CD4-positive, alpha-beta T cell treated with Interleukin-6 for 4 hours (primary cell): ENCODE data around the gene ZNF555.
"Not testable (repeated sequence)": the region's sequence is repeated elsewhere in the genome, so short reads cannot be mapped to it uniquely, and the experiment has no call there.

Experiments used
- DNase-seq: peaks from one replicate; pipeline ENCODE4 v3.0.0-alpha.2; 2020; ENCODE audit warnings: mixed read lengths

ZNF555 gene

DNA sequence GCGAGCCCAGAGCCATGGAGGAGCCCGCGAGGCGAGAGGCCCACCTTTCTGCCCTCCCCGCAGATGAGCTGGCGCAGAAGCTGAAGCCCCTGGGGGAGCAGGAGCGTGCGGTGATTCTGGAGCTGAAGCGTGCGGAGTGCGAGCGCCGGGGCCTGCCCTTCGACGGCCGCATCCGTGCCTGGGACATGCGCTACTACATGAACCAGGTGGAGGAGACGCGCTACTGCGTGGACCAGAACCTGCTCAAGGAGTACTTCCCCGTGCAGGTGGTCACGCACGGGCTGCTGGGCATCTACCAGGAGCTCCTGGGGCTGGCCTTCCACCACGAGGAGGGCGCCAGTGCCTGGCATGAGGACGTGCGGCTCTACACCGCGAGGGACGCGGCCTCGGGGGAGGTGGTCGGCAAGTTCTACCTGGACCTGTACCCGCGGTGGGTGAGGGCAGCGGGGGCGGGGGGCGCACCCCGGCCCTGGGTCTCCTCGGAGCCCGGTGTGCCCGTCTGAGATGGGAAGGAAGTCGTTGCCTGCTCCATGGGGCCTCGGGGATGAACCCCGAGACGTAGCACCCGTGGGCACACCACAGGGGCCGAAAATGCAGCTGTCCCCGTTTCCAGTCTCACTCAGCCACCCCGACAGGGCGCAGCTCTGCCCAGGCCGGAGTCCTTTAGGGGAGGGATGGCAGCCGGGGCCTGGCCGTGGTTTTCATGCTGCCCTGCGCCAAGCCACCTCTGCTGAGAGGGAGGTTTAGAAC, 33.7 kb upstream of the ZNF555 start:
- no peak for DNase-seq

DNA sequence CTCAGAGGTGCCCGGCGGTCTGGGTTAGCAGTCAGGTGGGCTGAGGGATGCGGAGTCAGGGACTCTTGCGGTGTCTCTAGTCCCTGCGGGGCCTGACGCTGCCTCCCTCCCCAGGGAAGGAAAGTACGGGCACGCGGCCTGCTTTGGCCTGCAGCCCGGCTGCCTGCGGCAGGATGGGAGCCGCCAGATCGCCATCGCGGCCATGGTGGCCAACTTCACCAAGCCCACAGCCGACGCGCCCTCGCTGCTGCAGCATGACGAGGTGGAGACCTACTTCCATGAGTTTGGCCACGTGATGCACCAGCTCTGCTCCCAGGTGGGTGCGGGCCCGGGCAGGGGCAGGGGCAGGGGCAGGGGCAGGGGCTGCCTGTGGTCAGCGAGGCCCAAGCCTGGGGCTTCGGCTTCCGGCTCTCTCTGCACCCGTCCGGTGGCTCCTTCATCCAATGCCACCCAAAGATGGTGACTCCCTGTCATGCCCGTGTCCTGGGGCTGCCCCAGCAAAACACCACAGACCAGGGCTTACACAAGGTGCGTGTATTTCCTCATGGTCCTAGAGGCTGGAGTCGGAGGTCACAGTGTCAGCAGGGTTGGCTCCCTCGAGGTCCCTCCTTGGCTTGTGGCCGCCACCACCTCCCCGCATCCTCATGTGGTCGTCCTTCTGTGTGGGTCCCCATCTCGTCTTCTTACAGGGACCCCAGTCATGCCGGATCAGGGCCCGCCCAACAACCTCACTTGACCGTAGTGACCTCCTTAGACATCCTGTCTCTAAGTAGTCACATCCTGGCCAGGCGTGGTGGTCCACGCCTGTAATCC, 32.9 kb upstream of the ZNF555 start:
- DNase-seq = no peak

DNA sequence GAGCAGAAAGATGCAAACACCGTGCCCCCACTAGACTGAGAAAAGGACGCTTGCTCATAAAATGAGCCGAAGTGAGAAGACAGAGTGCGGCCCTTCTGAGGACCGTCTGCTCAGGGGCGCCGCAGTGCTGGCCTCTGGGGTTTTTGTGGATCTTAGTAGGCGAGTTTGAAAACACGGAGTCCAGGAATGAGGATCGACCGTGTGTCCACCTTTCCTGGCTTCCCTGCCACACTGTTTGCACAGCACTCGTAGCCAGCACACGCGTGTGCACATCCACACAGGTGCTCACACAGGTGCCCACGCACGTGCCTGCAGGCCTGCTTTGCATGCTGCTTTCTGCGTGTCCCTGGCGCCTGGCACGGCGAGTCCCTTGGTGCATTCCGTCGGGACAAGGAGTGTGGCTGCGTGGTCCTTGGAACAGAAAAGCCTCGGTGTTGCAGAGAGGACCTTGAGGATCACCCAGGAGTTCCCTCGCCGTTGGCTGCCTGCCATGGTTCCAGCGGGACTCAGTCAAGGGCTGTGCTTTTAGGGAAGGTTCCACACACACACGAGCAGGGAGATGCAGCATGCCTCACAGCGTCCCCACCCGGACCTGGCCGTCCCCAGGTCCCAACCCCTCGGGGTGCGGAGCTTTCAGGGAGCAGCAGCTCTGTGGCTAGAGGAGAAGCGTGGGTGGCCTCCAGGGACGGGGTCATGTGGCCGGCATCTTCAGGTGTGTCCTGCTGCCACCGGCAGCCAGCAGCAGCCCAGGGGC, 31.7 kb upstream of the ZNF555 start:
- no peak for DNase-seq

DNA sequence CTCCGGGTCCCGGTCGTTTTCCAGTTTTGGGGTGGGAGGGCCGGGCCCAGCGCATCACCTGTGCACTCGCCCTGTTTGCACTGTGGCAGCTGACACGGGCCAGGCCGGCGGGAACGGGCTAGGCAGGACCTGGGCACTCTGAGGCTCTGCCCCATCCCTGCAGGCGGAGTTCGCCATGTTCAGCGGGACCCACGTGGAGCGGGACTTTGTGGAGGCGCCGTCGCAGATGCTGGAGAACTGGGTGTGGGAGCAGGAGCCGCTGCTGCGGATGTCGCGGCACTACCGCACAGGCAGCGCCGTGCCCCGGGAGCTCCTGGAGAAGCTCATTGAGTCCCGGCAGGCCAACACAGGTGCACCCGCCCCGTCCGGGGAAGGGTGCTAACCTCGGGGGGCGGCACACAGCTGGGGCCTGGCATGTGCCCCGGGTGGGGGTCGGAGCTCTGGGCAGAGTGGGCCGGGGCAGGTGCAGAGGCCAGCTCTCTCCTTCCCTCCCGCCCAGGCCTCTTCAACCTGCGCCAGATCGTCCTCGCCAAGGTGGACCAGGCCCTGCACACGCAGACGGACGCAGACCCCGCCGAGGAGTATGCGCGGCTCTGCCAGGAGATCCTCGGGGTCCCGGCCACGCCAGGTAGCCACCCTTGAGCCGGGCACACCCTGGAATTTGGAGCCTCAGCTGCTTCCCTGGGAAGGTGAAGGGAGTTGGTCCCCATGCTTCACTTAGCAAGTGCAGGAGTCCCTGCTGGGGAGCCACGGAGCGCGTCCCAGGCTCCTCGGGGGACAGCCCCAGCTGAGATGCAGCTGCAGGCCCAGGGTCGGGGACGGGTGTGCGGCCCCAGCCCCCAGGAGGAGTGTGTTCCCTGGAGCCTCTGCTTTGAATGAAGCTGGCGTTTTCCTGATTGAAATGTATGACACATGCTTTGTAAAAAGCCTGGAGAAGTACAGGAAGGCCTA, 30.9 kb upstream of the ZNF555 start:
- DNase-seq = no peak

DNA sequence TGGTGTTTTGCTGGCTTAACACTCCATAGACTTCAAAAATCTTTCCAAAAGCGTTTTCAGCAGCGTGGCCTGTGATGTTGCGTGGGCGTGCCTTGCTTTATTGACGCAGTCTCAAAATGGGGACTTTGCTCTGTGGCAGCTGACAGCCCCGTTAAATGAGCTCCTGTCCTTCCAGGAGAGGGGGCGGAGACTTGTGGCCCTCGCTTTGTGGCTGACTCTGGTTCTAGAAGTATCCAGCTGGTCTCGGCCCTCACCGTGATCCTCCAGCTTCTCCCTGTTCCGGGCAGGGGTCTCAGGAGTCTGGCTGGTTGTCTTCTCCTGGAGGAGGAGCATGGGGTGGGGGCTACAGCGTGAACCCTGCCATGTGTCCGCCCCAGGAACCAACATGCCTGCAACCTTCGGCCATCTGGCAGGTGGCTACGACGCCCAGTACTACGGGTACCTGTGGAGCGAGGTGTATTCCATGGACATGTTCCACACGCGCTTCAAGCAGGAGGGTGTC, 30.0 kb upstream of the ZNF555 start:
- DNase-seq = no peak

DNA sequence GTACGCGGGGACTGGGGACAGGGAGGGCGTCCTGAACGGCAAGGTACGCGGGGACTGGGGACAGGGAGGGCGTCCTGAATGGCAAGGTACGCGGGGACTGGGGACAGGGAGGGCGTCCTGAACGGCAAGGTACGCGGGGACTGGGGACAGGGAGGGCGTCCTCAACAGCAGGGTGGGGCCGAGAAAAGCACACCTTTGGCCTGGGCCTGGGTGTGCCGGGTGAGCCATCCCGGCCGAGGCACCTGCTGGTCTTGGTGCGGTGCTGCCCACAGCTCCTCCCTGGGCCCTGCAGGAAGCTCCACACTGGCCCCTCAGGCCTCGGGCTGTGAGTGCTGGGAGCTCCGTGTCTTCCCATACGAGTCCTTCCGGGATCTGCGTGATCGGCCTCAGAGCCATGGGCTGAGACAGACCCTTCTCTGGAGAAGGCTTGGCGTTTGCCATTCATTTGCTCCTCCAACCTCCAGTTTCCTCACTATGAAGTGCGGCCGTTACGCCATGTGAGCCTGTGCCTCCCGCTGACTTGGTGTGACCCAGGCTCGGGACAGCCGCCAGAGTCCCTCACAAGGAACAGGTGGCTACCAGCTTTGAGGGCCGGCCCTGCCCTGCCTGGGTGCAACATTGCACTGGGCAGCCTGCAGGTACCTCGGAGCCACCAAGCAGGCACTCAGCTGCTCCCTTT, 29.4 kb upstream of the ZNF555 start:
- no peak for DNase-seq

DNA sequence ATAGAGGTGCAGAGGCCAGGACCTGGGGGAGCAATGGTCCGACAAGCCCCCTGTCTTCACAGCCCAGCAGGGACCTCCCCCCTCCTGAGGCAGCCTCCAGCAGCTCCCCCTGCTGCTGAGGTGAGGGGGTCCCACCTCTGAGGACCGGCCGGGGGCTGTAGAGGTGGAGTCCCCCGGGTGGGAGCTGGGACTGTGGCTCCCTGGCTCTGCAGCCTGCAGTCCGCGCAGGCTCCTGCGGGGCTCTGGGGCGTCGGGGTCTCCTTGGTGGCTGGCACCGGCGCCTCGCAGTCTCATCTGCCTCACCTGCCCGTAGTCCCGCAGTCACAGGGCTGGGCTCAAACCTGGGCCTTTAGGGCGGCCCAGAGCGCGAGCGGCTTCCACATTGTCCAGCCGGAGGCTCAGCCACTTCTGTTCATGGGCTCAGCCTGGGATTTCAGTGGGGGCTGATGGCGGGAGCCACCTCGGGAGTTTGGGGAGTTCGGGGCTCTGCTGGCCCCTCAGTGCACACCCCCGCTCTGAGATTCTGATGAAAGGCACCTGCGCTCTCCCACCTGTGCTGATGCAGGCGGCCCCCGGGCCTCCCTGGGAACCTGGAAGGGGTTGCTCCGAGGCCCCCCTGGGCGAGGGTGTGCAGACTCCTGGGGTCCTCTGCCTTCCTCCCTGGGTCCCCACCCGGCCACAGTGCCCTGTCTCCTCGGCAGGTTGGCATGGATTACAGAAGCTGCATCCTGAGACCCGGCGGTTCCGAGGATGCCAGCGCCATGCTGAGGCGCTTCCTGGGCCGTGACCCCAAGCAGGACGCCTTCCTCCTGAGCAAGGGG, 28.7 kb upstream of the ZNF555 start:
- DNase-seq = no peak

DNA sequence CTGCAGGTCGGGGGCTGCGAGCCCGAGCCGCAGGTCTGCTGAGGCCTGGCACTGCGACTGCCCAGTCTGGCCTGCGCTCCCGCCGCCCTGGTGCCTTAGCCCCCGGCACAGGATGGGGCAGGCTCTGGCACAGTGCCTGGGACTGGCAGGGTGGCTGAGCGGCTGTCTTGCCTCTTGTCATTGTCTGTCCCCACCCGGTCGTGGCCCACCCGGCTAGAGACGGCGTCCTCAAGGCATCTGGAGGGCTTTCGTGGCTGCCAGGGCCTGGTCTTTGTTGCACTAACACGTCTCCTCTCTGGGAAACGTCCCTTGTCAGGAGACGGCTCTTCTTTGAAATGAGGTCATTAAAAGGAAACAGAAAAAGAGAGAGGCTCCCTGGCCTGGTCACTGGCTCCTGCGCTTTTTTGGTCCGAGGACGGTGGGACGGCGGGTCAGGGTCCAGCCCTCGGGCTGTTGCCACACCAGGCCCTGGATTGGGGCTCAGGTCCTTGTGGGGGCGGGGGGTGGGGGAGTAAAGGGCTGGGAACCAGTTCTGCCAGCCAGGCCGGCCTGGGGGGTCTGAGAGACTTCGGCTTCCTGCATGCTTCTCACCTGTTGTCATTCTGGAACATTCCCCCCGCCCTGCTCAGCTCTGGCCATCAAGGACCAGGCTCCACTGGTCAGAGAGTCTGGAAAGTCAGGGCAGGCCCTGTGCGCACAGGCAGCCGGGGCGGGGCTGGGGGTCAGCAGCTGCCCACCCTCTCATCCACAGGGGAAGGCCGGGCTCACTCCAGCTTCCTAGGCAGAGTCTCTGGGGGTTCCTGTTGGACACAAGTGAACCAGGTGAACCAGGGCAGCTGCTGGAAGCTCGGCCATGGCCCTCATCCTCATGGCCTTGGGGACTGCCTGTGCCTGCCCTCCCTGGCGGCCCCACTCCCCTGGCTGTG, 27.8 kb upstream of the ZNF555 start:
- DNase-seq = no peak

DNA sequence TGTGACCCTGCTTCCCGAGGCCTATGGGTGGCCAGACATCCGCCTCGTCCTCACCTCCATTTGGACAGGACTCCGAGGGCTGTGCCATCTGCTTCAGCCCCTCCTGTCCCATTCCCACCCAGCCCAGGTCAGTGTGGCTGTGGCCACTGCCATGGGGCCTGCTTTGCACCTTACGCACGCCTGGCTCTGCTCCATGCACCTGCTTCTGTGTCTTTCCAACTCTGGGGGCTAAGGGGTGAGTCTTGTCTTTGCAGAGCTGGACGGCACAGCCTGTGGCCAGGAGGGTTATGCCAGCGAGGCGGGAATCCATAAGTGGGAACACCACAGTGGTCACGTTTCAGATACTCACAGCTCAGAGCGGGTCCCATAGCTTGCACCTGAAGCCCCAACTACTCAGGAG, 26.8 kb upstream of the ZNF555 start:
- DNase-seq = no peak

DNA sequence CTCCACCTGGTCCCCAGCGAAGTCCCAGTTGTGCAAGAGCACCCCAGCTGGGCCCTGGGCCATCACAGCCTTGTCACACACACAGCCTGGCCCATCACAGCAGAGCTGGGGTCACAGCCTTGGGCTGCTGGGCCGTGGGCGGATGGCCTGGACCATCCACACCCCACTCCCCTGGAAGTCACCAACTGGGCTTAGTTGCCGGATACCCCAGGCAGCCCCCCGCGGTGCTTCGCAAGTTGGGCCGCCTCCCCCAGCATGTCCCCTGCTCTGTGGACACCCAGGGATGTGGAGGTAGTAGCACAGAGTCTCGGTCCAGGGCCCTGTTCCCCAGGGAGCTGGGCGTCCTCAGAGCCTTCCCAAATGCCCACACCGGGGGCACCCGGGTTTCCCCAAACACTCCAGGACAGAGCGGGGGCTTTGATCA, 26.1 kb upstream of the ZNF555 start:
- DNase-seq = no peak

DNA sequence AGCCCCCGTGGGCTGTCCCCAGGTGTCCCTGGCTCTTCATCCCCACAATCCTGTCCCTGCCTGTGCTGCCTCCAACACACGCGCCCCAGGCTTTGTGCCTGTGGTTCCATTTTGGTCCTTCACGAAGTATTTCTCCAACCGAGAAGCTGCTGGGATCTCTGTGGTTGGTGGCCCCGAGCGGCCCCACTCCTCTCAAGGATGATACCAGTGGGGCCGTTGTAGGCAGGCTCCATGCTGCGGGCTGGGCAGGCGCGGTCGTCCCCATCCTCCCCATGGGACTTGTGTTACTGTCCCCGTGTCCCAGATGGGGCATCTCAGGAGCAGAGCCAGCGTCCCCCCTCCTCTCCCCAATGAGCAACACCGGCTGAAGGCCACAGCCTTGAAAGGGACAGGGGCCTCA, 25.4 kb upstream of the ZNF555 start:
- no peak for DNase-seq

DNA sequence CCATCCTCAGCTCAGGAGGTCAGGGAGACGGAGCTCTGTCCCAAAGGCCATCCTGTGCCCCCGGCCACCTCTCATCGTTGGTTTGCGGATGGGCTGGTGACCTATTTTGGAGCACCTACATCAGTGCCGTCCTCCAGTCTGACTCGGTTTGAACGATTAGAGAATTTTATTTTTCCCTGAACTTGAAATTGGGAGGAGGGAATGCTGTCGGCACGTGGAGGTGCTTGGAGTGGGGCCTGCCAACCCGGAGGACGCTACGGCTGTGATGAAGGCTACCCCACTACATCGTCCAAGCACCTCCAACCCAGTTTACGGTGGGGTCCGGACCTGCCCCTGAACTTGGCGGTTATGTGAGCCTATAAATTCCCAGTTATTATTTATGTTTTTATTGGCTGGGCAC, 24.6 kb upstream of the ZNF555 start:
- no peak for DNase-seq

DNA sequence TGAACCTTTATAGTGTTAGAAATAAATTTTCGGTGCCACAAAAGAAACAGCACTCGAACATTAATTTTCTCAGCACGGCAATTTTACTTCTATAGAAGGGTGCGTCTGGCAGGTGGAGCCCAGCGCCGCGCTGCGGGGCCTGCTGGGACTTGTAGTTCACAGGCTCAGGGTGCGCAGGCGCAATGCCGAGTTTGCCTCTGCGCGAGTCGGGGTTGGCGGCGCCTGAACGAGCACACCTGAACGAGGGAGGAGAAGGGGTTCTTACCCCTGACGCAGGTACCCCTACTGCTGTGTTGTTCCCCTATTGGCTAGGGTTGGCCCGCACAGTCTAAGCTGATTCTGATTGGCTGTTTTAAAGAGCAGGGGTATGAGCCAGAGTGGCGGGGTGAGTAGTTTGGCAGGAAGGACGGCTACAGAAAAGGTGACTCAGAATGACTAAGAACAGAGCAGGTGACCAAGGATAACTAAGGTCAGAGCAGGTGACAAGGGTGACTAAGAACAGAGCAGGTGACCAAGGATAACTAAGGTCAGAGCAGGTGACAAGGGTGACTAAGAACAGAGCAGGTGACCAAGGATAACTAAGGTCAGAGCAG, 23.9 kb upstream of the ZNF555 start:
- not testable (repeated sequence) for DNase-seq

DNA sequence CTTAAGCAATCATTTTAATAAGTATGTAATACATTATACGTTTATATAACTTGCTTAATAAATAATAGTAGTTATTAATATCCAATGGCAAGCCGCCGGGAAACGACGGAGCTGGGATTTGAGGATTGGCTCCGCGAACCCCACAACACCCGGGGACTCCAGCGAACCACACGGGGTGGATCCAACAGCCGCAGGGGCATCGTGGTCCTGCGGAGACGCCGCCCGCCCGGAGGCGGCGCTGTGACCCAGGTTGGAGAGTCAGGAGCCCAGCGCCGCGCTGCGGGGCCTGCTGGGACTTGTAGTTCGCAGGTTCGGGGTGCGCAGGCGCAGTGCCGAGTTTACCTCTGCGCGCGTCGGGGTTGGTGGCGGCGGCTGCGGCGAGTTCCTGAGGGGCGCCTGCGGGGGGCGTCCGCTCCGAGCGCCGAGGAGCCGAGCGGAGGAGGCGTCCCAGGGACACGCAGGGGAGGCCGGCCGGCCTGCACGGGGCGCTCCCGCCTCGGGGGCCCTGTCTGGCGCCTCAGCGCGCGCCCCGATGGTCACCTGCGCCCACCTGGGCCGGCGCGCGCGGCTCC, 21.6 kb upstream of the ZNF555 start, which contains the start of gene ZNF554:
Gene ZNF554 (plus strand): TSS at position 329 of the 572 bp plus-strand sequence. CDS start 204 bp downstream, at position 533.
- peak; percentile 100 for DNase-seq

DNA sequence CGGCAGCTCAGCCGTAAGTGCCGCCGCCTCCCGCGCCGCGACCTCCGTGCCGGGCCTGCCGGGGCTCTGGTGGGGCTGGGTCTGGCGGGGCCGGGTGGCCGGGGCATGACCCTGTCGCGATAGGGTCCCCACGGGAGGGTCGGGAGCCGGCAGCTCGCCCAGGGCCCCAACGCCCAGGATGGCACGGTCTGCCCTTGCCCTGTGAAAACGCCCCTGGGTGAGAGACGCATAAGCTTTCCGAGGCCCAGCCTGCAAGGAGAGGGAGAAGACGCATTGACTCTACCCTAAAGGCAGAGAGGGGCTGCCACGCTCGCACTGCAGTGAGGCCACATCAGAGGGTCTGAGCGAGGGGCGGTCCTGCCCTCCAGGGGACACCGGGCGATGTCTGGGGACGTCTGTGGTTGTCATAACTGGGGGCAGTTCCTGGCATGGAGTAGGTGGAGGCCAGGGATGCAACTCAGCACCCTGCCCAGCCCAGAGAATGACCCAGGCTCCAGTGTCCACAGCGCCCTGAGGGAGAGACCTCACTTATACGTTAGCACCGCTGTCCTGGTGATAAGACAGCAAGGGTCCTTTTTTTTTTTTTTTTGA, 21.1 kb upstream of the ZNF555 start:
- peak; percentile 16 for DNase-seq

DNA sequence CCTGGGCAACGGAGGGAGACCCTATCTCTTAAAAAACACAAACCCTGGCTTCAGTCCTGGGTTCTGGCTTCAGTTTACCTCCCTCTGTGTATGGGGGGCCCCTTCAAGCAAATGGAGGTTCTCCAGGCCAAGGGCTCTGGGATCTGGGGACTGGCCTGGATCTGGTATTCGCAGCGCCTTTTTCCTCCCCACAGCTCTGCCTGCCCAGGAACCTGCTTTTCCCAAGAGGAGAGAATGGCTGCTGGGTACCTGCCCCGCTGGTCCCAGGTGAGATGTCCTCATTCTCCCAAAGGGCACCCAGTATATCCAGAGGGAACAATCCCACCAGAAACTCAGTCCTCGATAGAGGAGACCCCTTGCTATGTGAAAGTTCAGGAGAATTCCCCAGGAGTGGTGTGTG, 18.4 kb upstream of the ZNF555 start:
- no peak for DNase-seq

DNA sequence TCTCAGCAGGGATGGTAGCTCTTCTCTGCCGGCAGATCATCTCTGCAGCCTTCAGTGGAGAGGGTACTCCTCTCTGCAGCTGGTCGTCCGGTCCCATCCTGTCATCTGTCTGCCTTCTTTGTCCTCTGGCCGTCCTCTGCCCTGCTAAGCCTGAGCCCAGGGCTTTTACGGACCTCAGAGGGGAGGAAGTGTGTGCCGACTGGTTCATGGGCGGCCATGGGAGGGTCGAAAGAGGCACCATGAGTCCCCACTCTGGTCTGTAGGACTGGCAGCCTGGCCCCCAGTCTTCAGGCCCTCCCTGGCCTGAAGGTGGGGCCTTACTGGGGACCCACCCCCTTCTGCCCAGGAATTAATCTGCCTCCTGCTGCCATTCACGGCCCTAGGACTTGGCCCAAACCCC, 17.6 kb upstream of the ZNF555 start:
- DNase-seq = no peak

DNA sequence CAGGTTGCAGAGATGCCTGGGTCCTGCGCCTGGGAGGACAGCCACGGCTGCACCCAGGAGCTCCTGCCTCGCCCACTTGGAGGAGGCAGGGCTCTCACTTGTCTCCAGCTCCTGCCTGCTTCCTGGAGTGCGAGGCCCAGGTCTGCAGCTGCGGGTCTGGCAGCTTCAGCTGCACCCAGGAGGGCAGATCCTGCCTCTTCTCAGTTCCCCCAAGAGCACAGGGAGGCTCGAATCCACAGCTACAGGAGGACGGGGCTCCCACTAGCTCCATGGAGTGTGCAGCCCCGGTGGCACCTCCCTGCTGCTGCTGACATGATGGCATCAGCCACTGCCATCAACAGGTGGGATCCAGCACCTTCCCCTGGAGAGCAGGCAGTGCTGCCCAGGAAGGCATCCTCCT, 17.1 kb upstream of the ZNF555 start:
- no peak for DNase-seq
